HepG2 (cell line): ENCODE measurements around the gene STRN3. TPM values are rescaled to one million over a fixed set of nuclear protein-coding genes. Genes with fewer than 3 reads are reported as not detected.
A peak's percentile ranks its signal among the peaks of the same experiment; 100 is the strongest.

Source experiments
- ATAC-seq: fragments of 200-7000 bp; cut with Tn5 transposase; 3 replicates; pipeline ENCODE4 v1.9.1; 2020; ENCODE audit warnings: mild to moderate bottlenecking, moderate library complexity
- BruUV-seq: library from RNA; stranded (reverse); fragments of 400-500 nt; replicated peaks from 2 replicates; lab custom pipeline; 2021; lab: Mats Ljungman, UMichigan
- CTCF ChIA-PET: fragments of 300-600 bp; formaldehyde crosslinking; extraction: SDS; loops from one replicate; lab custom pipeline; 2021; ENCODE audit warnings: low total read pairs, inconsistent platforms, low intra/inter-chr PET ratio; lab: Yijun Ruan, JAX
- POLR2A ChIA-PET: fragments of 350-600 bp; sonication (Branson Sonifier 250); formaldehyde crosslinking; loops from one replicate; lab custom pipeline; 2020; ENCODE audit warnings: antibody characterized with exemption, inconsistent platforms; lab: Yijun Ruan, JAX
- DNase-seq: peaks from one replicate; pipeline ENCODE4 v3.0.0-alpha.2; 2015; ENCODE audit warnings: low spot score
- FAIRE-seq: peaks from 3 replicates; lab custom pipeline; 2011; peaks lifted over from hg19 to GRCh38; lab: Jason Lieb, UNC
- H2AFZ ChIP-seq: one replicate; pipeline ENCODE4 v1.6.1; 2011; ENCODE audit warnings: low read length, inconsistent platforms
- H3K27ac ChIP-seq: fragments of 300-600 bp; 3 replicates; pipeline ENCODE4 v1.8.0; 2011; ENCODE audit warnings: mixed run types, mild to moderate bottlenecking, mixed read lengths, low read length, inconsistent platforms; ENCODE audit not compliant: insufficient read depth; ENCODE audit errors: extremely low read length
- H3K27me3 ChIP-seq, 2 experiments: fragments of 200-600 bp in 1 of 2; 2 replicates in 1 of 2; 3 replicates in 1 of 2; pipeline versions ENCODE4 v1.6.0 to v1.8.0; 2011; ENCODE audit warnings: low read length in 2 of 2, mild to moderate bottlenecking in 2 of 2, moderate library complexity in 2 of 2, inconsistent platforms in 1 of 2; ENCODE audit not compliant: insufficient read depth in 2 of 2, control insufficient read depth in 1 of 2
- H3K36me3 ChIP-seq, 2 experiments: fragments of 200-600 bp in 1 of 2; replicated peaks in 1 of 2; 2 replicates in 1 of 2; 3 replicates in 1 of 2; pipeline versions ENCODE4 v1.5.1 to v1.8.0; 2011; ENCODE audit warnings: low read length in 2 of 2, inconsistent platforms in 1 of 2; ENCODE audit not compliant: insufficient read depth in 2 of 2, control insufficient read depth in 1 of 2
- H3K4me1 ChIP-seq: 2 replicates; pipeline ENCODE4 v1.5.1; 2012; ENCODE audit warnings: low read length, inconsistent platforms; ENCODE audit not compliant: insufficient read depth
- H3K4me2 ChIP-seq: 2 replicates; pipeline ENCODE4 v1.6.0; 2011; ENCODE audit warnings: low read depth, low read length, inconsistent platforms
- H3K4me3 ChIP-seq, 3 experiments: fragments of 200-600 bp in 1 of 3; sonication (generic), shearing (Covaris generic) in 1 of 3; replicated peaks in 1 of 3; 2 replicates each; pipeline ENCODE4 v1.5.1; 2011 to 2016; ENCODE audit warnings: low read length in 3 of 3, inconsistent platforms in 2 of 3, low read depth in 2 of 3, mild to moderate bottlenecking in 2 of 3, control low read depth in 1 of 3, mixed read lengths in 1 of 3; ENCODE audit not compliant: insufficient read depth in 1 of 3
- H3K79me2 ChIP-seq: one replicate; pipeline ENCODE4 v1.6.1; 2011; ENCODE audit warnings: low read length, inconsistent platforms; ENCODE audit not compliant: insufficient read depth
- H3K9ac ChIP-seq: 2 replicates; pipeline ENCODE4 v1.6.0; 2011; ENCODE audit warnings: mild to moderate bottlenecking, low read depth, low read length, inconsistent platforms; ENCODE audit not compliant: insufficient read depth
- H3K9me3 ChIP-seq: 2 replicates; pipeline ENCODE4 v1.5.1; 2012; ENCODE audit warnings: mild to moderate bottlenecking, low read length
- H4K20me1 ChIP-seq: 2 replicates; pipeline ENCODE4 v1.6.0; 2011; ENCODE audit warnings: inconsistent platforms, mild to moderate bottlenecking, low read length, moderate library complexity; ENCODE audit not compliant: insufficient read depth
- FUBP1 ChIP-seq: sonication (generic); formaldehyde crosslinking; IDR thresholded peaks from 2 replicates; pipeline ENCODE4 v1.5.1; 2020; ENCODE audit warnings: missing genetic modification reagents, mild to moderate bottlenecking, borderline replicate concordance
- HDAC1 ChIP-seq: sonication (generic); formaldehyde crosslinking; IDR thresholded peaks from 2 replicates; pipeline ENCODE4 v1.5.1; 2020; ENCODE audit warnings: mild to moderate bottlenecking, missing genetic modification reagents
- KLF15 ChIP-seq: sonication (generic); formaldehyde crosslinking; IDR thresholded peaks from 2 replicates; pipeline ENCODE4 v1.8.1; 2023; ENCODE audit warnings: borderline replicate concordance, mild to moderate bottlenecking, inconsistent platforms, missing genetic modification reagents, mixed read lengths
- MED1 ChIP-seq: sonication (generic); formaldehyde crosslinking; IDR thresholded peaks from 2 replicates; pipeline ENCODE4 v1.4.0; 2020; ENCODE audit warnings: missing genetic modification reagents
- NFYC ChIP-seq: IDR thresholded peaks from 2 replicates; pipeline ENCODE4 v1.6.1; 2016; ENCODE audit warnings: missing genetic modification reagents, missing compliant biosample characterization
- RBAK ChIP-seq: sonication (generic); formaldehyde crosslinking; IDR thresholded peaks from 2 replicates; pipeline ENCODE4 v1.5.1; 2020; ENCODE audit warnings: mild to moderate bottlenecking, missing genetic modification reagents
- TEAD3 ChIP-seq: optimal IDR thresholded peaks from 2 replicates; pipeline ENCODE3; 2016; ENCODE audit warnings: borderline replicate concordance
- ZKSCAN1 ChIP-seq: fragments of 150-350 bp; IDR thresholded peaks from 2 replicates; pipeline ENCODE4 v1.6.1; 2014; ENCODE audit warnings: low read length
- ZNF362 ChIP-seq: sonication (generic); formaldehyde crosslinking; IDR thresholded peaks from 2 replicates; pipeline ENCODE4 v1.4.0; 2020; ENCODE audit warnings: missing genetic modification reagents, mild to moderate bottlenecking, borderline replicate concordance
- ZNF557 ChIP-seq: sonication (generic); formaldehyde crosslinking; IDR thresholded peaks from 2 replicates; pipeline ENCODE4 v1.4.0; 2020; ENCODE audit warnings: missing genetic modification reagents
- ZNF713 ChIP-seq: sonication (generic); formaldehyde crosslinking; IDR thresholded peaks from 2 replicates; pipeline ENCODE4 v1.4.0; 2020; ENCODE audit warnings: mild to moderate bottlenecking, missing genetic modification reagents
- ZNF761 ChIP-seq: sonication (generic); formaldehyde crosslinking; conservative IDR thresholded peaks from 2 replicates; pipeline ENCODE4 v1.4.0; 2020; ENCODE audit warnings: mild to moderate bottlenecking, missing genetic modification reagents
- ZNF773 ChIP-seq: sonication (generic); formaldehyde crosslinking; IDR thresholded peaks from 2 replicates; pipeline ENCODE4 v1.4.0; 2020; ENCODE audit warnings: missing genetic modification reagents, borderline replicate concordance
- ZNF781 ChIP-seq: sonication (generic); formaldehyde crosslinking; IDR thresholded peaks from 2 replicates; pipeline ENCODE4 v1.5.1; 2020; ENCODE audit warnings: borderline replicate concordance, mild to moderate bottlenecking, missing genetic modification reagents; ENCODE audit errors: not compliant biosample characterization
- ZSCAN21 ChIP-seq: sonication (generic); formaldehyde crosslinking; IDR thresholded peaks from 2 replicates; pipeline ENCODE4 v1.8.0; 2022; ENCODE audit warnings: mild to moderate bottlenecking, missing genetic modification reagents, moderate library complexity, borderline replicate concordance
- WGBS: methylation state at CpG from one replicate; pipeline ENCODE4 v1.1.6; 2017; ENCODE audit warnings: low lambda C conversion rate; 5-methylcytosine and 5-hydroxymethylcytosine counted together
- in situ Hi-C: cut with HindIII; loops from 2 replicates; pipeline ENCODE4 v1.10.0; 2017; ENCODE audit warnings: low pct_unique_long_range_greater_than_20kb; ENCODE audit not compliant: extremely low pct_ligation_motif_present
- intact Hi-C: fragments of 100-400 bp; cut with micrococcal nuclease; formaldehyde crosslinking; loops from one replicate; pipeline ENCODE4 v1.10.0; 2022; ENCODE audit not compliant: unreplicated experiment
- polyA plus RNA-seq, 8 experiments: library from polyadenylated mRNA; depleted of rRNA in 3 of 8; stranded (reverse) in 7 of 8; unstranded in 1 of 8; fragments of >200 nt; fragmentation: Illumina TruSeq in 4 of 8; extraction: Trizol in 4 of 8; gene quantifications; 2 replicates each; pipeline versions ENCODE4 v1.2.1 to v1.2.3, GENCODE V29; 2011 to 2016; ENCODE audit warnings: low read depth in 4 of 8, missing spikeins in 1 of 8, mixed read lengths in 1 of 8; ENCODE audit not compliant: insufficient read depth in 1 of 8
- total RNA-seq, 5 experiments: library from RNA; depleted of rRNA; stranded (reverse); fragments of >200 nt; fragmentation: Illumina TruSeq; extraction: Trizol; gene quantifications; 2 replicates each; pipeline ENCODE4 v1.2.3, GENCODE V29; 2016; ENCODE audit warnings: low read depth in 1 of 5
- TF ChIP-seq, protein P1 (sequence below): sonication (generic); formaldehyde crosslinking; IDR thresholded peaks from 2 replicates; pipeline ENCODE4 v1.5.0; 2020; ENCODE audit warnings: mild to moderate bottlenecking, missing genetic modification reagents, moderate library complexity

The STRN3 gene
- total and polyA plus RNA-seq, 2 of the 13 experiments (the other 11 are each of a cell fraction or from before 2014, with no cell fraction given): 49.4 to 123 TPM

- no peak for DNase-seq
- in situ Hi-C loops: no loop called here
- H4K20me1 ChIP-seq: no peaks in the 10 kb centered on the region
- no peak overlapping the region for H3K4me2 ChIP-seq
- intact Hi-C loops: no loop called here
- no peak overlapping the region for H3K9ac ChIP-seq
- FAIRE-seq: no peak
- no peak overlapping the region for H3K27ac ChIP-seq
- no peaks in the 10 kb centered on the region for H3K9me3 ChIP-seq
- H3K4me1 ChIP-seq: peaks cover 75% of the 10 kb centered on the region
- ATAC-seq: no peak
- no peak overlapping the region for H2AFZ ChIP-seq
- TF ChIP-seq MED1 (CRISPR knock-in tag) (peak; percentile 18; the same call in 1 of the 2 replicates), ZNF781 (CRISPR knock-in tag) (peak; percentile 67), ZNF761 (CRISPR knock-in tag) (no peak), KLF15 (CRISPR knock-in tag) (no peak), ZNF362 (CRISPR knock-in tag) (peak; percentile 21; the same call in 1 of the 2 replicates), HDAC1 (0 out of 2 replicates have a peak, but pooled peaks have one; percentile 19), ZSCAN21 (CRISPR knock-in tag) (no peak), TEAD3 (peak; percentile 20), ZKSCAN1 (no peak), FUBP1 (CRISPR knock-in tag) (no peak), NFYC (CRISPR knock-in tag) (peak; percentile 12; the same call in 1 of the 2 replicates), ZNF713 (no peak), ZNF557 (CRISPR knock-in tag) (0 out of 2 replicates have a peak, but pooled peaks have one; percentile 39), RBAK (CRISPR knock-in tag) (no peak), ZNF773 (CRISPR knock-in tag) (0 out of 2 replicates have a peak, but pooled peaks have one; percentile 50)
- TF ChIP-seq, protein P1, sequence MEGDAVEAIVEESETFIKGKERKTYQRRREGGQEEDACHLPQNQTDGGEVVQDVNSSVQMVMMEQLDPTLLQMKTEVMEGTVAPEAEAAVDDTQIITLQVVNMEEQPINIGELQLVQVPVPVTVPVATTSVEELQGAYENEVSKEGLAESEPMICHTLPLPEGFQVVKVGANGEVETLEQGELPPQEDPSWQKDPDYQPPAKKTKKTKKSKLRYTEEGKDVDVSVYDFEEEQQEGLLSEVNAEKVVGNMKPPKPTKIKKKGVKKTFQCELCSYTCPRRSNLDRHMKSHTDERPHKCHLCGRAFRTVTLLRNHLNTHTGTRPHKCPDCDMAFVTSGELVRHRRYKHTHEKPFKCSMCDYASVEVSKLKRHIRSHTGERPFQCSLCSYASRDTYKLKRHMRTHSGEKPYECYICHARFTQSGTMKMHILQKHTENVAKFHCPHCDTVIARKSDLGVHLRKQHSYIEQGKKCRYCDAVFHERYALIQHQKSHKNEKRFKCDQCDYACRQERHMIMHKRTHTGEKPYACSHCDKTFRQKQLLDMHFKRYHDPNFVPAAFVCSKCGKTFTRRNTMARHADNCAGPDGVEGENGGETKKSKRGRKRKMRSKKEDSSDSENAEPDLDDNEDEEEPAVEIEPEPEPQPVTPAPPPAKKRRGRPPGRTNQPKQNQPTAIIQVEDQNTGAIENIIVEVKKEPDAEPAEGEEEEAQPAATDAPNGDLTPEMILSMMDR: 0 out of 2 replicates have a peak, but pooled peaks have one; percentile 17
- CTCF ChIA-PET: no interaction called here
- POLR2A ChIA-PET: interaction anchor here (1.1 kb wide), 1 partner anchor 9 kb away, joined by 4 read pairs; no protein-coding TSS in a partner anchor
- no TSS peak for BruUV-seq
- whole genome bisulfite sequencing: 94% methylated on average over 5 of the region's 5 CpGs
- no peaks in the 10 kb centered on the region for H3K36me3 ChIP-seq
- H3K27me3 ChIP-seq: peaks cover 0 to 2% of the 10 kb centered on the region in 2 experiments; a peak in 1 of 5 replicates
- no peak overlapping the region for H3K4me3 ChIP-seq
- peaks cover 21% of the 10 kb centered on the region for H3K79me2 ChIP-seq
Measured at GRCh38 chr14:31030469-31030868, 4.3 kb upstream of the STRN3 start.
